Esophagus squamous epithelium (tissue), 5 donors: ENCODE measurements around the gene LRRC26. TPM values are rescaled to one million over a fixed set of nuclear protein-coding genes. Genes with fewer than 3 reads are reported as not detected.

Experiments used
- DNase-seq: peaks from one replicate; lab custom pipeline; 2025; lab: John Stamatoyannopoulos, UW
- H3K27ac ChIP-seq, 4 donors: fragments of 200-600 bp; sonication (generic); one replicate each; pipeline ENCODE4 v1.5.1; 2016 to 2019; ENCODE audit warnings: mild to moderate bottlenecking in 1 of 4
- H3K27me3 ChIP-seq, 4 donors: fragments of 200-600 bp; sonication (generic); 1 replicate in 3 of 4; 2 replicates in 1 of 4; pipeline versions ENCODE4 v1.5.1 to v1.6.0; 2017 to 2021; ENCODE audit warnings: antibody characterized with exemption in 1 of 4
- H3K36me3 ChIP-seq, 3 donors: fragments of 200-600 bp; sonication (generic); one replicate each; pipeline ENCODE4 v1.5.1; 2016 to 2019
- H3K4me1 ChIP-seq, 3 donors: fragments of 200-600 bp; sonication (generic); one replicate each; pipeline ENCODE4 v1.5.1; 2017 to 2019
- H3K4me3 ChIP-seq, 4 donors: fragments of 200-600 bp; sonication (generic); 1 replicate in 3 of 4; 2 replicates in 1 of 4; pipeline ENCODE4 v1.5.1; 2016 to 2019; ENCODE audit warnings: mild to moderate bottlenecking in 2 of 4, moderate library complexity in 1 of 4
- H3K9me3 ChIP-seq, 3 donors: fragments of 200-600 bp; sonication (generic); one replicate each; pipeline ENCODE4 v1.5.1; 2016 to 2019
- POLR2A ChIP-seq, 4 donors: fragments of 450-650 bp; IDR thresholded peaks; one replicate each; pipeline ENCODE4 v1.6.1; 2017; ENCODE audit warnings: antibody characterized with exemption in 4 of 4, mild to moderate bottlenecking in 4 of 4, moderate library complexity in 3 of 4
- WGBS, 2 donors: methylation state at CpG; one replicate each; pipeline ENCODE4 v1.1.5; 2018; 5-methylcytosine and 5-hydroxymethylcytosine counted together
- intact Hi-C: fragments of 100-400 bp; cut with DNase I; formaldehyde crosslinking; loops from one replicate; pipeline ENCODE4 v1.15.0; 2022
- total RNA-seq, 4 donors: library from RNA; depleted of rRNA; stranded (reverse); fragments of >200 nt; gene quantifications; one replicate each; pipeline ENCODE4 v1.1.0, GENCODE V29; 2016
- TF ChIP-seq, protein P1 (sequence below), 6 experiments: fragments of 450-650 bp in 4 of 6; fragments of 200-600 bp in 2 of 6; sonication (generic) in 2 of 6; IDR thresholded peaks; one replicate each; pipeline ENCODE4 v1.5.1; 2016 to 2019; ENCODE audit warnings: antibody characterized with exemption in 6 of 6, mild to moderate bottlenecking in 4 of 6, moderate library complexity in 4 of 6
- donor health status: DM: yes; HTN: yes; CAD: no.

Gene LRRC26
- total RNA-seq, 4 donors from 2014 or later, result 0.82 to 3.7 (median 0.95) TPM; not detected in 1

DNA sequence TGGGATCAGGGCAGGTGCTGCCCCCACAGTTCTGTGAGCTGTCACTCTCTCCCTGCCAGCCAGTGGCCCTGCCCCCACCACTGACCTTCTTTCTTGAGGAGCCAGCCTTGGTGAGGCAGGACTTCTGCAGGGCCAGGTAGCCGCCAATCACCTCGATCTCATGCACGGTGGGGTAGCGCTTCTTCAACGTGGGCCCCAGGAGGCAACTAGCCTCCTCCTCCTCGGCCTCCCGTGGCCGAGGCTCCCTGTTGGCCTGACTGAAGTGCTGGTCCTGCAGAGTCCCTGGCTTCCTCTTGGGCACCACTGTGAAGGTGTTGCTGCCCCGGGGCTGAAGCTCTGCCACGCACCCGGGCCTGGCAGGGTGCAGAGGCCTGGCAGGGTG is 29.0 kb upstream of the LRRC26 start:
- Histone ChIP-seq H3K36me3 (no peaks in the 10 kb centered on the region), H3K4me1 (peaks cover 71 to 91% (median 75%) of the 10 kb centered on the region in 3 donors), H3K27me3 (no peaks in the 10 kb centered on the region), H3K27ac (peak overlapping the region in 3 of 4 donors; percentile 53 to 94 (median 70)), H3K9me3 (no peaks in the 10 kb centered on the region), H3K4me3 (peak overlapping the region; percentile 39 to 82 (median 72))
- intact Hi-C loops, result no loop called here
- 78% methylated on average over 8 of the region's 11 CpGs; no CpG with 5 or more reads in 1 of the 2 donors for WGBS, 2 donors
- DNase-seq, result no peak
- TF ChIP-seq POLR2A (IDR thresholded peaks at IDR 0.05), result no peak
- TF ChIP-seq, protein P1, sequence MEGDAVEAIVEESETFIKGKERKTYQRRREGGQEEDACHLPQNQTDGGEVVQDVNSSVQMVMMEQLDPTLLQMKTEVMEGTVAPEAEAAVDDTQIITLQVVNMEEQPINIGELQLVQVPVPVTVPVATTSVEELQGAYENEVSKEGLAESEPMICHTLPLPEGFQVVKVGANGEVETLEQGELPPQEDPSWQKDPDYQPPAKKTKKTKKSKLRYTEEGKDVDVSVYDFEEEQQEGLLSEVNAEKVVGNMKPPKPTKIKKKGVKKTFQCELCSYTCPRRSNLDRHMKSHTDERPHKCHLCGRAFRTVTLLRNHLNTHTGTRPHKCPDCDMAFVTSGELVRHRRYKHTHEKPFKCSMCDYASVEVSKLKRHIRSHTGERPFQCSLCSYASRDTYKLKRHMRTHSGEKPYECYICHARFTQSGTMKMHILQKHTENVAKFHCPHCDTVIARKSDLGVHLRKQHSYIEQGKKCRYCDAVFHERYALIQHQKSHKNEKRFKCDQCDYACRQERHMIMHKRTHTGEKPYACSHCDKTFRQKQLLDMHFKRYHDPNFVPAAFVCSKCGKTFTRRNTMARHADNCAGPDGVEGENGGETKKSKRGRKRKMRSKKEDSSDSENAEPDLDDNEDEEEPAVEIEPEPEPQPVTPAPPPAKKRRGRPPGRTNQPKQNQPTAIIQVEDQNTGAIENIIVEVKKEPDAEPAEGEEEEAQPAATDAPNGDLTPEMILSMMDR (IDR thresholded peaks at IDR 0.05), result no peak

DNA sequence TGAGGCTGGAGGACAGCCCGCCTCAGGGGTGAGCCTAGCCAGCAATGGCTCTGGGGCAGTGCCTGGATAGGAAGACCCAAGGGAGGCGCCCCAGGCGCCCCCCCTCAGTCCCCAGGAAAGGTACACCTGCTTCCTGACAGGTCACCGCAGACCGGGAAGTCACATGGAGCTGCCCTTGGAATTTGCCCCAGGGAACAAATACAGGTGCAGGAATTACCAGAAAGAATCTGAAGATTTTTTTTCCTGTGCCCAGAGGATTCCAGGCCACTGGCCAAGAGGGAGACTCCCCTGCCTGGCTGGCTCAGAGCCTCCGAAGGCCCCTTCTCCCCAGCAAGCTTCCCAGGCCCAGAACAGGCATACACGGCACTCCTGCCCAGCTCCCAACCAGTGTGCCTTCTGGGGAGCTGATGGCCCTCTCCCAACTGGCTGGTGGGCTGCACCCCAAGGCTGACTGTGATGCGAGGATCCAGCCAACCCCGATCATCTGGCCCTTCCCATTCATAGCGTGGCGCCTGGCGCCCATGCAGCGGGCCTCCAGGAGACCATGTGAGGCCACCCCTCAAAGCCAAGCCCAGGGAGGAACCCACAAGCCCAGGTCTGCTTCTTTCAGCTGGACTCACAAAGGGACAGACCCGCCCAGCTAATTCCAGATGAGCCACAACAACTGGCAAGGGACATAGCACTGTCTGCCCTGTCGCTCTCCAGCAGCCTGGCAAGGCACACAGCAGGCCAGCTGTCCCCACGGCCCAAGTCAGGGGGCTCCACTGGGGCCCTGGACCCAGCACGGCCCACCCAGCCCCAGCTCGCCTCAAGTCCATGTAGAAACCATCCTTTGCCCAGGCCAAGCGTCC is 28.4 kb upstream of the LRRC26 start:
- Histone ChIP-seq H3K4me3 (peak overlapping the region in 3 of 4 donors; percentile 72 to 82 (median 72)), H3K4me1 (peaks cover 67 to 91% (median 69%) of the 10 kb centered on the region in 3 donors), H3K27me3 (no peaks in the 10 kb centered on the region), H3K27ac (peak overlapping the region in 2 of 4 donors; percentile 70 to 94), H3K36me3 (peaks cover 0 to 4% (median 0%) of the 10 kb centered on the region in 3 donors), H3K9me3 (no peaks in the 10 kb centered on the region)
- no peak for DNase-seq
- intact Hi-C loops, result no loop called here
- TF ChIP-seq, protein P1 (IDR thresholded peaks at IDR 0.05), result no peak
- TF ChIP-seq POLR2A (IDR thresholded peaks at IDR 0.05), result no peak
- WGBS, 2 donors, result 46% methylated on average over 3 of the region's 19 CpGs; no CpG with 5 or more reads in 1 of the 2 donors

DNA sequence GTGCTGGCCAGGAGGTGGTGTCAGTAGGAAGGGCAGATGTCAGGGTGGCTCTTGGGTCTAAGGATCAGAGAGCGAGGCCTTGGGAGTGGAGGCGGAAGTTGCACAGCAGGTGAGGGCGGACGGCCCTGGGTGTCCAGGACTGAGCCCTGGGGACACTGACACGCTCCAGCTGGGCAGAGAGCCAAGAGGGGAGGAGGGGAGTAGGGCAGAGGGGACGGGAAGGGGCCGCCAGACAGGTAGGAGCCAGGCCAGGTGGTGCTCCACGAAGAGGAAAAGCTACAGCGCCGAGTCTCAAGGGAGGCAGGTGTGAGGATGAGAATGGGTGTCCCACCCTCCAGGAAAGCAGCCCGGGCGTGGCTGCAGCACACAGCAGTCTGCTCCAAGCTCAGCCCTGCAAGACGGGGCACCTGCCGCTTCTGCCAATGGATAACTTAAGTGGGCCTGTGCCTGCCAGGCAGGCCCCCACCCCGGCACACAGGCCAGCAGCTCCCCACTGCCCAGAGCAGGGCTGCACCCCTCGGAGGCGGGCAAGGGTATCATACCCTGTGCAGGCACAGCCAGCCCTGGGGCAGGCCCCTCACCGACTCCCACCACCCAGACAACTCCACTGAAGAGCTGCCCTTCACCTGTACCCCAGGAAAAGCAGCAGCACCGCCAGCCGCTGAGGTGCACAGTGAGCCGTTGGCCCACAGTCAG is 25.8 kb upstream of the LRRC26 start:
- peaks cover 56 to 83% (median 58%) of the 10 kb centered on the region in 3 donors for H3K4me1 ChIP-seq
- TF ChIP-seq, protein P1 (IDR thresholded peaks at IDR 0.05), result no peak
- no peak for TF ChIP-seq POLR2A (IDR thresholded peaks at IDR 0.05)
- H3K4me3 ChIP-seq, result peak overlapping the region; percentile 6 to 44 (median 27)
- peak overlapping the region; percentile 58 to 87 (median 80) for H3K27ac ChIP-seq
- 48% methylated on average over 14 to 15 of the region's 21 CpGs for WGBS, 2 donors
- no peaks in the 10 kb centered on the region for H3K9me3 ChIP-seq
- intact Hi-C loops, result no loop called here
- DNase-seq, result no peak
- H3K36me3 ChIP-seq, result peaks cover 3 to 30% (median 8%) of the 10 kb centered on the region in 3 donors
- H3K27me3 ChIP-seq, result no peaks in the 10 kb centered on the region

DNA sequence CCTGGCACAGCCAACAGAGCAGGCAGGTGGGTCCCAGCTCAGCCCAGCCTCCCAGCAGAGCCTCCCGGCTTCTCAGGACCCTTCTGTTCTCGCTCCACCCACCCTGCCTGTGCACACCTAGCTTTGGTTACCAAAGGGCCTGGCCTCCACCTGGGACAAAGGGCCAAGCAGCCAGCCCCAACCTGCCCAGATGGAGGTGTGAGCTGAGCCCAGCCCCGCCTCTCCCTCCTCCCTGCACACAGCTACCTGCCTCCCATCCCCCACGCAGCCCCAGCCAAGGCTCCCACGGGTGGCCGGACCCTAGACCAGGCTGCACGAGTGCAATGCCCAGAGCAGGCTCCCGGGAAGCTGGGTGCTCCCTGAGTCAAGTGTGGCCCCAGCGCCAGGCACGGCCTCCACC is 25.1 kb upstream of the LRRC26 start:
- Histone ChIP-seq H3K4me1 (peaks cover 64 to 90% (median 65%) of the 10 kb centered on the region in 3 donors), H3K4me3 (peak overlapping the region; percentile 6 to 44 (median 27)), H3K9me3 (no peaks in the 10 kb centered on the region), H3K36me3 (peaks cover 11 to 38% (median 14%) of the 10 kb centered on the region in 3 donors), H3K27me3 (no peaks in the 10 kb centered on the region), H3K27ac (peak overlapping the region; percentile 58 to 87 (median 80))
- intact Hi-C loops, result no loop called here
- no peak for TF ChIP-seq POLR2A (IDR thresholded peaks at IDR 0.05)
- TF ChIP-seq, protein P1 (IDR thresholded peaks at IDR 0.05), result no peak
- no peak for DNase-seq
- WGBS, 2 donors, result 14 to 70% methylated on average over 1 to 4 of the region's 10 CpGs
